Measurements from ENCODE around the gene TIPIN.

Gene TIPIN

GRCh38 chr15:66327736-66328135 is 28.7 kb downstream of the TIPIN start:
- no peak for TF ChIP-seq FOXP2 (optimal IDR thresholded peaks at IDR 0.05; ENCODE audit: borderline replicate concordance, extremely low read depth, extremely low read length, insufficient read depth)
- no peak for TF ChIP-seq TAF1 (IDR thresholded peaks at IDR 0.05; ENCODE audit: borderline replicate concordance, insufficient read depth, low read length)
- TF ChIP-seq REST (IDR thresholded peaks at IDR 0.05; ENCODE audit: insufficient read depth in 1 of 2, low read depth in 2 of 2, low read length in 2 of 2) = no peak
- TF ChIP-seq SIN3A (IDR thresholded peaks at IDR 0.05; ENCODE audit: borderline replicate concordance, insufficient read depth, low read length) = no peak
- TF ChIP-seq POLR2AphosphoS5 (IDR thresholded peaks at IDR 0.05; ENCODE audit: low read depth, low read length) = no peak

- TF ChIP-seq SIN3A (IDR thresholded peaks at IDR 0.05; ENCODE audit: borderline replicate concordance, insufficient read depth, low read length) = no peak
- no peak for TF ChIP-seq REST (IDR thresholded peaks at IDR 0.05; ENCODE audit: insufficient read depth in 1 of 2, low read depth in 2 of 2, low read length in 2 of 2)
- no peak for TF ChIP-seq POLR2AphosphoS5 (IDR thresholded peaks at IDR 0.05; ENCODE audit: low read depth, low read length)
- no peak for TF ChIP-seq TAF1 (IDR thresholded peaks at IDR 0.05; ENCODE audit: borderline replicate concordance, insufficient read depth, low read length)
- no peak for TF ChIP-seq FOXP2 (optimal IDR thresholded peaks at IDR 0.05; ENCODE audit: borderline replicate concordance, extremely low read depth, extremely low read length, insufficient read depth)
These were observed 30.4 kb downstream of the TIPIN start for GRCh38 chr15:66326051-66326450.

GRCh38 chr15:66323312-66323928 is 33.1 kb downstream of the TIPIN start:
- no peak for TF ChIP-seq SIN3A (IDR thresholded peaks at IDR 0.05; ENCODE audit: borderline replicate concordance, insufficient read depth, low read length)
- no peak for TF ChIP-seq TAF1 (IDR thresholded peaks at IDR 0.05; ENCODE audit: borderline replicate concordance, insufficient read depth, low read length)
- no peak for TF ChIP-seq POLR2AphosphoS5 (IDR thresholded peaks at IDR 0.05; ENCODE audit: low read depth, low read length)
- no peak for TF ChIP-seq REST (IDR thresholded peaks at IDR 0.05; ENCODE audit: insufficient read depth in 1 of 2, low read depth in 2 of 2, low read length in 2 of 2)

- TF ChIP-seq REST (IDR thresholded peaks at IDR 0.05; ENCODE audit: insufficient read depth in 1 of 2, low read depth in 2 of 2, low read length in 2 of 2) = no peak
- TF ChIP-seq POLR2AphosphoS5 (IDR thresholded peaks at IDR 0.05; ENCODE audit: low read depth, low read length) = no peak
- TF ChIP-seq FOXP2 (optimal IDR thresholded peaks at IDR 0.05; ENCODE audit: borderline replicate concordance, extremely low read depth, extremely low read length, insufficient read depth) = no peak
- TF ChIP-seq TAF1 (IDR thresholded peaks at IDR 0.05; ENCODE audit: borderline replicate concordance, insufficient read depth, low read length) = no peak
- no peak for TF ChIP-seq SIN3A (IDR thresholded peaks at IDR 0.05; ENCODE audit: borderline replicate concordance, insufficient read depth, low read length)
These were observed 44.3 kb downstream of the TIPIN start for GRCh38 chr15:66312144-66312543.

GRCh38 chr15:66310786-66311185 is 45.7 kb downstream of the TIPIN start:
- TF ChIP-seq REST (IDR thresholded peaks at IDR 0.05; ENCODE audit: insufficient read depth in 1 of 2, low read depth in 2 of 2, low read length in 2 of 2) = no peak
- no peak for TF ChIP-seq POLR2AphosphoS5 (IDR thresholded peaks at IDR 0.05; ENCODE audit: low read depth, low read length)
- no peak for TF ChIP-seq SIN3A (IDR thresholded peaks at IDR 0.05; ENCODE audit: borderline replicate concordance, insufficient read depth, low read length)
- TF ChIP-seq FOXP2 (optimal IDR thresholded peaks at IDR 0.05; ENCODE audit: borderline replicate concordance, extremely low read depth, extremely low read length, insufficient read depth) = no peak
- no peak for TF ChIP-seq TAF1 (IDR thresholded peaks at IDR 0.05; ENCODE audit: borderline replicate concordance, insufficient read depth, low read length)

Data from PFSK-1 (cell line).